CD14-positive monocyte (primary cell): Measurements from ENCODE around the gene FARP1. TPM values are rescaled to one million over a fixed set of nuclear protein-coding genes. Genes with fewer than 3 reads are reported as not detected.

Experiments used
- DNase-seq, 3 donors: peaks; one replicate each; pipeline ENCODE4 v3.0.0-alpha.2; 2011 to 2022
- H2AFZ ChIP-seq: 2 replicates; pipeline ENCODE4 v1.6.0; 2012; ENCODE audit warnings: mild to moderate bottlenecking, low read depth, low read length, inconsistent platforms; ENCODE audit not compliant: insufficient read depth, poor library complexity, severe bottlenecking
- H3K27ac ChIP-seq, 2 donors: 1 replicate in 1 of 2; 2 replicates in 1 of 2; pipeline ENCODE4 v1.5.1; 2012 to 2013; ENCODE audit warnings: low read length in 2 of 2, control low read depth in 1 of 2, inconsistent platforms in 1 of 2, low read depth in 1 of 2, mild to moderate bottlenecking in 1 of 2
- H3K27me3 ChIP-seq, 2 donors: one replicate each; pipeline versions ENCODE4 v1.6.0 to v1.6.1; 2011 to 2013; ENCODE audit warnings: low read length in 2 of 2; ENCODE audit not compliant: control insufficient read depth in 2 of 2, insufficient read depth in 2 of 2
- H3K36me3 ChIP-seq, 2 donors: replicated peaks in 1 of 2; 1 replicate in 1 of 2; 2 replicates in 1 of 2; pipeline versions ENCODE4 v1.5.1 to v1.6.1; 2012 to 2013; ENCODE audit warnings: low read length in 2 of 2, control low read depth in 1 of 2, inconsistent platforms in 1 of 2, mild to moderate bottlenecking in 1 of 2; ENCODE audit not compliant: insufficient read depth in 2 of 2, control insufficient read depth in 1 of 2
- H3K4me1 ChIP-seq, 2 donors: 1 replicate in 1 of 2; 2 replicates in 1 of 2; pipeline versions ENCODE4 v1.5.1 to v1.6.1; 2012 to 2013; ENCODE audit warnings: low read length in 2 of 2, control low read depth in 1 of 2, inconsistent platforms in 1 of 2, mild to moderate bottlenecking in 1 of 2, moderate library complexity in 1 of 2; ENCODE audit not compliant: insufficient read depth in 2 of 2, control insufficient read depth in 1 of 2
- H3K4me2 ChIP-seq: replicated peaks from 2 replicates; pipeline ENCODE3; 2012; ENCODE audit warnings: low read length, moderate library complexity, mild to moderate bottlenecking; ENCODE audit not compliant: poor library complexity, severe bottlenecking; ENCODE audit errors: extremely low read depth
- H3K4me3 ChIP-seq, 3 experiments: fragments of 200-600 bp in 1 of 3; sonication (generic) in 1 of 3; replicated peaks in 1 of 3; 1 replicate in 2 of 3; 2 replicates in 1 of 3; pipeline ENCODE4 v1.5.1; 2011 to 2013; ENCODE audit warnings: low read length in 3 of 3, mild to moderate bottlenecking in 3 of 3, control low read depth in 2 of 3, low read depth in 2 of 3, inconsistent platforms in 1 of 3, moderate library complexity in 1 of 3
- H3K79me2 ChIP-seq: 2 replicates; pipeline ENCODE4 v1.6.0; 2012; ENCODE audit warnings: mild to moderate bottlenecking, control low read depth, inconsistent platforms, low read length, moderate library complexity; ENCODE audit not compliant: insufficient read depth
- H3K9ac ChIP-seq: 2 replicates; pipeline ENCODE4 v1.6.0; 2017; ENCODE audit warnings: low read length, mild to moderate bottlenecking; ENCODE audit not compliant: insufficient read depth, poor library complexity, severe bottlenecking
- H3K9me3 ChIP-seq, 2 donors: replicated peaks in 1 of 2; 1 replicate in 1 of 2; 2 replicates in 1 of 2; pipeline versions ENCODE4 v1.5.1 to v1.6.1; 2012 to 2013; ENCODE audit warnings: low read length in 2 of 2, control low read depth in 1 of 2; ENCODE audit not compliant: control insufficient read depth in 1 of 2, insufficient read depth in 1 of 2
- H4K20me1 ChIP-seq: 2 replicates; pipeline ENCODE4 v1.6.0; 2012; ENCODE audit warnings: mild to moderate bottlenecking, low read length, control low read depth, moderate library complexity; ENCODE audit not compliant: insufficient read depth
- H3K27ac Mint-ChIP-seq, 7 donors: one replicate each; pipeline ENCODE4 v1.8.0; 2020; ENCODE audit warnings: mild to moderate bottlenecking in 7 of 7, mixed read lengths in 7 of 7, moderate library complexity in 6 of 7, inconsistent platforms in 2 of 7
- H3K27me3 Mint-ChIP-seq, 3 donors: one replicate each; pipeline ENCODE4 v1.8.0; 2021 to 2022; ENCODE audit warnings: low read depth in 3 of 3, mild to moderate bottlenecking in 3 of 3, mixed read lengths in 3 of 3, moderate library complexity in 3 of 3, inconsistent platforms in 1 of 3
- H3K36me3 Mint-ChIP-seq, 2 donors: one replicate each; pipeline ENCODE4 v1.8.0; 2020; ENCODE audit warnings: mixed read lengths in 2 of 2, inconsistent platforms in 1 of 2, mild to moderate bottlenecking in 1 of 2
- H3K4me1 Mint-ChIP-seq: one replicate; pipeline ENCODE4 v1.8.0; 2020; ENCODE audit warnings: mild to moderate bottlenecking, mixed read lengths
- H3K4me3 Mint-ChIP-seq, 2 donors: one replicate each; pipeline ENCODE4 v1.8.0; 2020; ENCODE audit warnings: mild to moderate bottlenecking in 2 of 2, mixed read lengths in 2 of 2, moderate library complexity in 1 of 2
- H3K9me3 Mint-ChIP-seq, 7 donors: one replicate each; pipeline ENCODE4 v1.8.0; 2020 to 2022; ENCODE audit warnings: mixed read lengths in 7 of 7, mild to moderate bottlenecking in 6 of 7, moderate library complexity in 6 of 7, inconsistent platforms in 2 of 7
- WGBS: methylation state at CpG from one replicate; pipeline ENCODE4 v1.1.5; 2013; ENCODE audit warnings: missing lambda C conversion rate; ENCODE audit not compliant: insufficient coverage; 5-methylcytosine and 5-hydroxymethylcytosine counted together
- intact Hi-C, 2 donors: fragments of 100-400 bp; cut with micrococcal nuclease; formaldehyde crosslinking; loops; one replicate each; pipeline versions ENCODE4 v1.15.0 to v1.15.1; 2023
- polyA plus RNA-seq, 3 donors: library from polyadenylated mRNA; depleted of rRNA in 1 of 3; unstranded in 2 of 3; stranded (reverse) in 1 of 3; fragments of 300-500 nt in 2 of 3; fragments of >200 nt in 1 of 3; fragmentation: Illumina TruSeq in 2 of 3; gene quantifications; 1 replicate in 2 of 3; 2 replicates in 1 of 3; pipeline ENCODE4 v1.2.3, GENCODE V29; 2012 to 2021
- TF ChIP-seq, protein P1 (sequence below): fragments of 200-600 bp; IDR thresholded peaks from one replicate; pipeline ENCODE4 v1.8.0; 2022; ENCODE audit warnings: antibody characterized with exemption, mild to moderate bottlenecking

Gene FARP1
- polyA plus RNA-seq, 3 donors = 0.01 to 0.16 (median 0.12) TPM

DNA sequence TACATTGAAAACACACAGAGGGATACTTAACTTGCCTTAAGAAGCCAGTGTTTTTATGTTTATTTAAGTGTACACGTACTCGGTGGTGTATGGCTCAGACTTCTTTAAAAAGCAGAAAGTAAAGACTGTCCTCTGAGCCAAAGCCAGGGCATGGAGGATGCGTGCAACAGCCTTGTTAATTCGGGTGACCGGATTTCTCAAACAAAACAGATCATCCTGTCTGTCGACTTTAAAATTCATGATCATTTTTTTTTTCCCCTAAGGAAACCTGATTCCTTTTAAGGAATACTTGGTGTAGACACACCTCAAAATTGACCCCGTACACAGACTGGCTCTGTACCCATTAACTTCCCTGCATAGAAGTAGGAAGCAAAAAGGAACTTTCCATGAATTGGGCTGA lies 158.8 kb downstream of the FARP1 start:
- no peaks in the 10 kb centered on the region for H3K36me3 ChIP-seq
- no peak overlapping the region for H3K9ac ChIP-seq
- H2AFZ ChIP-seq = no peak overlapping the region
- H3K79me2 ChIP-seq = no peaks in the 10 kb centered on the region
- no peaks in the 10 kb centered on the region for H4K20me1 ChIP-seq
- TF ChIP-seq, protein P1, sequence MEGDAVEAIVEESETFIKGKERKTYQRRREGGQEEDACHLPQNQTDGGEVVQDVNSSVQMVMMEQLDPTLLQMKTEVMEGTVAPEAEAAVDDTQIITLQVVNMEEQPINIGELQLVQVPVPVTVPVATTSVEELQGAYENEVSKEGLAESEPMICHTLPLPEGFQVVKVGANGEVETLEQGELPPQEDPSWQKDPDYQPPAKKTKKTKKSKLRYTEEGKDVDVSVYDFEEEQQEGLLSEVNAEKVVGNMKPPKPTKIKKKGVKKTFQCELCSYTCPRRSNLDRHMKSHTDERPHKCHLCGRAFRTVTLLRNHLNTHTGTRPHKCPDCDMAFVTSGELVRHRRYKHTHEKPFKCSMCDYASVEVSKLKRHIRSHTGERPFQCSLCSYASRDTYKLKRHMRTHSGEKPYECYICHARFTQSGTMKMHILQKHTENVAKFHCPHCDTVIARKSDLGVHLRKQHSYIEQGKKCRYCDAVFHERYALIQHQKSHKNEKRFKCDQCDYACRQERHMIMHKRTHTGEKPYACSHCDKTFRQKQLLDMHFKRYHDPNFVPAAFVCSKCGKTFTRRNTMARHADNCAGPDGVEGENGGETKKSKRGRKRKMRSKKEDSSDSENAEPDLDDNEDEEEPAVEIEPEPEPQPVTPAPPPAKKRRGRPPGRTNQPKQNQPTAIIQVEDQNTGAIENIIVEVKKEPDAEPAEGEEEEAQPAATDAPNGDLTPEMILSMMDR = no peak
- H3K4me1 ChIP-seq = no peaks in the 10 kb centered on the region
- WGBS = 96% methylated on average over 6 of the region's 7 CpGs
- H3K9me3 ChIP-seq = no peaks in the 10 kb centered on the region
- no peaks in the 10 kb centered on the region for H3K27me3 ChIP-seq
- H3K27ac ChIP-seq = no peak overlapping the region
- Mint-ChIP-seq H3K4me3 (no peak overlapping the region), H3K9me3 (peaks cover 0 to 4% (median 1%) of the 10 kb centered on the region in 7 donors), H3K27me3 (peaks cover 2 to 6% (median 5%) of the 10 kb centered on the region in 3 donors), H3K4me1 (no peaks in the 10 kb centered on the region), H3K36me3 (no peaks in the 10 kb centered on the region), H3K27ac (no peak overlapping the region)
- no peak for DNase-seq
- no peak overlapping the region for H3K4me3 ChIP-seq
- no peak overlapping the region for H3K4me2 ChIP-seq
- intact Hi-C loops = no loop called here

DNA sequence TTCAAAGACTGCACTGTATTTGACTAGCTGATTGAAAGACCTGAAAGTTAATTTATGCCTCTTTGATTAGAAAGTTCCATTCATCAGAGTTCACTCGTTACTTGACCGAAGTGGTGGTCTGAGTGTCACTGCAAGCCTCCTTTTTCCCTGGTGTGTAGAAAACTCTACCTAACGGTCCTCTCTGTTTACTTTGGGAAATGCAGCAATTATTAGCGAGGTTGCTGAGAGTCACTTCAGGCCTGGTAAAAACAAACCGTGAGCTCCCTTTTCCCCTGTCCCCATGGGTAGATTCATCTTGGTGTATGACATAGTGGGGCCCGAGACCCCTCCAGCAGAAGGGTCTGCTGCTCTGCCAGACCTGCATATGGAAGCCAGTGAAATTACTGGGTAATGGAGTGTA lies 161.0 kb downstream of the FARP1 start:
- peaks cover 0 to 4% (median 1%) of the 10 kb centered on the region in 7 donors for H3K9me3 Mint-ChIP-seq
- 100% methylated on average over 3 of the region's 6 CpGs for WGBS
- Histone ChIP-seq H3K9me3 (no peaks in the 10 kb centered on the region), H3K4me1 (no peaks in the 10 kb centered on the region), H3K27ac (no peak overlapping the region), H3K79me2 (no peaks in the 10 kb centered on the region), H3K4me2 (no peak overlapping the region), H3K27me3 (no peaks in the 10 kb centered on the region), H3K9ac (no peak overlapping the region), H3K36me3 (no peaks in the 10 kb centered on the region), H3K4me3 (no peak overlapping the region), H2AFZ (no peak overlapping the region), H4K20me1 (no peaks in the 10 kb centered on the region)
- intact Hi-C loops = no loop called here
- H3K4me1 Mint-ChIP-seq = no peaks in the 10 kb centered on the region
- no peak for DNase-seq
- H3K4me3 Mint-ChIP-seq = no peak overlapping the region
- no peaks in the 10 kb centered on the region for H3K36me3 Mint-ChIP-seq
- peaks cover 2 to 7% (median 6%) of the 10 kb centered on the region in 3 donors for H3K27me3 Mint-ChIP-seq
- no peak overlapping the region for H3K27ac Mint-ChIP-seq
- TF ChIP-seq, protein P1 = no peak
